GM12875 (cell line): ENCODE data around the gene HSD17B11.
"Not testable (repeated sequence)": the region's sequence is repeated elsewhere in the genome, so short reads cannot be mapped to it uniquely, and the experiment has no call there.

Source experiments
- H3K4me3 ChIP-seq: one replicate; pipeline ENCODE4 v1.5.1; 2011; ENCODE audit warnings: low read depth, low read length, control low read depth
- TF ChIP-seq, protein P1 (sequence below): IDR thresholded peaks from 2 replicates; pipeline ENCODE4 v1.5.1; 2011; ENCODE audit warnings: low read depth, mild to moderate bottlenecking, control low read depth, inconsistent platforms, low read length, moderate library complexity, borderline replicate concordance; ENCODE audit not compliant: insufficient read depth

Gene HSD17B11

DNA sequence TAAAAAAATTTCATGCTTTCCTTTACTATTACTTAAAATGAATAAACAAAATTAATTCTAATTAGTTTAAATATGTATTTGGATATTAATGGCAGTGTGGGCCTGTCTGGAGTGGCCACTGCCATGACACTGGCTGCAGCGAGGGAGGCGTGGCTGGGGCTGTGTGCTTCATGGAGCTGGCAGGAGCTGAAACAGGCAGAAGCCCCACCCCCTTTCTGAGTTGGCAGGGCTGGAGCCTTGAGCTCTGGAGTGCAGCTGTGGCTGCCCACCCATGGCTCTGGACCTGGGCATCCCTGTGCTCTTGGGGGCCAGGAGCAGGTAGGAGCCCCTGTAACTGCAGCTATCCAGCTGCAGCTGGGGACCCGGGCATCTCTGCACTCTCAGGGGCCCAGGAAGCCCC, 8.2 kb upstream of the HSD17B11 start:
- TF ChIP-seq, protein P1, sequence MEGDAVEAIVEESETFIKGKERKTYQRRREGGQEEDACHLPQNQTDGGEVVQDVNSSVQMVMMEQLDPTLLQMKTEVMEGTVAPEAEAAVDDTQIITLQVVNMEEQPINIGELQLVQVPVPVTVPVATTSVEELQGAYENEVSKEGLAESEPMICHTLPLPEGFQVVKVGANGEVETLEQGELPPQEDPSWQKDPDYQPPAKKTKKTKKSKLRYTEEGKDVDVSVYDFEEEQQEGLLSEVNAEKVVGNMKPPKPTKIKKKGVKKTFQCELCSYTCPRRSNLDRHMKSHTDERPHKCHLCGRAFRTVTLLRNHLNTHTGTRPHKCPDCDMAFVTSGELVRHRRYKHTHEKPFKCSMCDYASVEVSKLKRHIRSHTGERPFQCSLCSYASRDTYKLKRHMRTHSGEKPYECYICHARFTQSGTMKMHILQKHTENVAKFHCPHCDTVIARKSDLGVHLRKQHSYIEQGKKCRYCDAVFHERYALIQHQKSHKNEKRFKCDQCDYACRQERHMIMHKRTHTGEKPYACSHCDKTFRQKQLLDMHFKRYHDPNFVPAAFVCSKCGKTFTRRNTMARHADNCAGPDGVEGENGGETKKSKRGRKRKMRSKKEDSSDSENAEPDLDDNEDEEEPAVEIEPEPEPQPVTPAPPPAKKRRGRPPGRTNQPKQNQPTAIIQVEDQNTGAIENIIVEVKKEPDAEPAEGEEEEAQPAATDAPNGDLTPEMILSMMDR, result no peak
- no peak overlapping the region for H3K4me3 ChIP-seq

DNA sequence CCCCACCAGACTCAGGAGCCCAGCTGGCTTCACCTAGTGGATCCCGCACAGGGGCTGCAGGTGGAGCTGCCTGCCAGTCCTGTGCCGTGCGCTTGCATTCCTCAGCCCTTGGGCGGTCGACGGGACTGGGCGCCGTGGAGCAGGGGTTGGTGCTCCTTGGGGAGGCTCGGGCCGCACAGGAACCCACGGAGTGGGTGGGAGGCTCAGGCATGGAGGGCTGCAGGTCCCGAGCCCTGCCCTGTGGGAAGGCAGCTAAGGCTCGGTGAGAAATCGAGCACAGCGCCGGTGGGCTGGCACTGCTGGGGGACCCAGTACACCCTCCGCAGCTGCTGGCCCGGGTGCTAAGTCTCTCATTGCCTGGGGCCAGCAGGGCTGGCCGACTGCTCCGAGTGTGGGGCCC, 4.9 kb upstream of the HSD17B11 start:
- H3K4me3 ChIP-seq, result not testable (repeated sequence)

DNA sequence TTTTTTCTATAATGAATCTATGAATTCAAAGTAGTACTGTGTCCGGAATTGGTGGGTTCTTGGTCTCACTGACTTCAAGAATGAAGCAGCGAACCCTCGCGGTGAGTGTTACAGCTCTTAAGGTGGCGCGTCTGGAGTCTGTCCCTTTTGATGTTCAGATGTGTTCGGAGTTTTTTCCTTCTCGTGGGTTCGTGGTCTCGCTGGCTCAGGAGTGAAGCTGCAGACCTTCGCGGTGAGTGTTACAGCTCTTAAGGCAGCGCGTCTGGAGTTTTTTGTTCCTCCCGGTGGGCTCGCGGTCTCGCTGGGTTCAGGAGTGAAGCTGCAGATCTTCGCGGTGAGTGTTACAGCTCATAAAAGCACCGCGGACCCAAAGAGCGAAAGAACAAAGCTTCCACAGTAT, 4.1 kb upstream of the HSD17B11 start:
- H3K4me3 ChIP-seq, result not testable (repeated sequence)

DNA sequence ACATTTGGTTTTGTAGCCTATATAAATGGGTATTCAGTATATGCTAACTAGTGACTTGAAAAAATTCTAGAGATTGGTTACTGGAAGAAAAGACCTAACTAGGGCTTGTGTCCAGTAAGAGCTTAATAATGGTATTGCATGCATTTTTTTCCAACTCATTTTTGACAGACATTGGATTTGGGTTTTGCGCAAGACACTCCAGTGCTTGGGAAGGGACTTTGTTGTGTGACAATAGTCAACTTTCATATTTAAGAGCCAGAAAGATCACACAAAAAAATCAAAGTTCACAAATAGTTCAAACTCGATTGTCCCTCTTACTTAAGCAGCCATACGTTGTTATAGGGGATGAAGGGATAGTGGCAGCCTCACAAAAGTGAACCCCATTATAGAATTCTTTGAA, 1.2 kb upstream of the HSD17B11 start:
- TF ChIP-seq, protein P1, result no peak
- H3K4me3 ChIP-seq, result no peak overlapping the region

DNA sequence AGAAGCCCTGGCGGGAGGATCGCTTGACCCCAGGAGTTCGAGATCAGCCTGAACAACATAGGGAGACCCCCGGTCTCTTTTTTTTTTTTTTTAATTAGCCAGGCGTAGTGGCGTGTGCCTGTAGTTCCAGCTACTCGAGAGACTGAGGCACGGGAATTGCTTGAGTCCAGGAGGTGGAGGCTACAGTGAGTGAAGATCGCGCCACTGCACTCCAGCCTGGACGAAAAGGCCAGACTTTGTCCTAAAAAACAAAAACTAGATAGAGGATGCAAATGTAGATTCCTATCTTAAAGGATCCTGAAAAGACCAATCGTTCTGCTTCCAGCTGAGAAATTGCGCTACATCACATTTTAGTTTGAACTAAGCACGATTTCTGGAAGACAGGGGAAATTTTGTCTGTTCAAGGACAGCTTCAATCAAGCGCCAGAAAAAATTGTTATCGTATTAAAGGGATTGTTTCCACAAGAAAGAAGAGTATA, 627 bp upstream of the HSD17B11 start:
- TF ChIP-seq, protein P1, result no peak
- H3K4me3 ChIP-seq, result peak overlapping the region; percentile 66

DNA sequence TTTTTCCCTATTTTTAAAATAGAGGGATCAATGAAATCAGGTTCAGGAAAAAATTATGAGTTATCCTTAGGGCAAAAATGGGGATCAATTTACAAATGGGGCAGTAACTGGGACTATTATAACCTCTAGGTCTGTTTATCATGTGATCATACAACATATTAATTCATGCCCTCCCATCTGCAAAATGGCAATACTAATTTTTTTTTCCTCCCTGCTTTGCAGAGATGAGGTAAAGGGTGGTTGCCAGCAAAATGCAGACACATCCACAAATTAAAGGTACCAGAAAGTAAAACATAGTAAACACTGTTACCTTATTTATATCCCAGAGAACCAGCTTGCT, 467 bp downstream of the HSD17B11 start:
- peak overlapping the region; percentile 66 for H3K4me3 ChIP-seq
- TF ChIP-seq, protein P1, result no peak

DNA sequence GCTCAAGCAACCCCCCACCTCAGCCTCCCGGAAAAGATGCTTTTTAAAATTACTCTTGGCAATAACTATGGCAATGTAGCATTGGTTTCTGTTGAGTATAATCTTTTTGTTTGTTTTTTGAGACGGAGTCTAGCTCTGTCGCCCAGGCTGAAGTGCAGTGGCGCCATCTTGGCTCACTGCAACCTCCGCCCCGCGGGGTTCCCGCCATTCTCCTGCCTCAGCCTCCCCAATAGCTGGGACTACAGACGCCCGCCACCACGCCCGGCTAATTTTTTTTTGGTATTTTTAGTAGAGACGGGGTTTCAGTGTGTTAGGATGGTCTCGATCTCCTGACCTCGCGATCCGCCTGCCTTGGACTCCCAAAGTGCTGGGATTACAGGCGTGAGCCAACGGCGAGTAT, 933 bp downstream of the HSD17B11 start:
- H3K4me3 ChIP-seq, result peak overlapping the region; percentile 18

DNA sequence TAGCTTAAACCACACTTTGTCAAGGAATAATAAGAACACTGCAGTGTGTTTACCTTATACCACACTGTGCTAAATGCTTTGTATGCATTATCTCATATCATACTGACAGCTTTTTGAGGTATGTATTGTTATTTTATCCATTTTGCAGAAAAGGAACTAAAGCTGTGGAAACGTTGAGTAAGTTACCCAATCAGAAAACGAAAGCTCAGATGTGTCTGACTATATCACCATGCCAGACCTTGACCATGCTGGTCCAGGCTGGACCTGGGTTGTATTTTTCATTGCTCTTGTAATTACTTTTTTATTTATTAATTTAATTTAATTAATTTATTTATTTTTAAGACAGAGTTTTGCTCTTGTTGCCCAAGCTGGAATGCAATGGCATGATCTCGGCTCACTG, 2.1 kb downstream of the HSD17B11 start:
- TF ChIP-seq, protein P1, result no peak
- no peak overlapping the region for H3K4me3 ChIP-seq

DNA sequence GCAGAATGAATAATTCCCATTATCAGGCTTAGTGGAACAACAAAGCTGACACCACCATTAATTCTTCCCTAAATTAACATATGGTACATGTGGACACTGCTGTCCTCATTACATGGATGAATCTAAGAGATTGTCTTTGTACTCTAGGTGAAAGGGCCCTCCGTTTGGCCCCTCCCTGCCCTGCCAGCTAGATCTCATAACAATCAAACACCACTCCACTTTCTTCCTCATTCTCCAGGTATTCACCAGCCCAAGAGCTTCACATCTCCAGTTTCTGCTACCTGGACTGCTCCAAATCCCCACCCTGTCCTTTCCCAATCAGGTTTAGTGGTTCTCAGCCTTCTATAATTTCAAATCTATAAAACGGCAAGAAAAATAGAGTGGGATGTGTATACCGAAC, 3.8 kb downstream of the HSD17B11 start:
- H3K4me3 ChIP-seq, result no peak overlapping the region
- TF ChIP-seq, protein P1, result no peak

DNA sequence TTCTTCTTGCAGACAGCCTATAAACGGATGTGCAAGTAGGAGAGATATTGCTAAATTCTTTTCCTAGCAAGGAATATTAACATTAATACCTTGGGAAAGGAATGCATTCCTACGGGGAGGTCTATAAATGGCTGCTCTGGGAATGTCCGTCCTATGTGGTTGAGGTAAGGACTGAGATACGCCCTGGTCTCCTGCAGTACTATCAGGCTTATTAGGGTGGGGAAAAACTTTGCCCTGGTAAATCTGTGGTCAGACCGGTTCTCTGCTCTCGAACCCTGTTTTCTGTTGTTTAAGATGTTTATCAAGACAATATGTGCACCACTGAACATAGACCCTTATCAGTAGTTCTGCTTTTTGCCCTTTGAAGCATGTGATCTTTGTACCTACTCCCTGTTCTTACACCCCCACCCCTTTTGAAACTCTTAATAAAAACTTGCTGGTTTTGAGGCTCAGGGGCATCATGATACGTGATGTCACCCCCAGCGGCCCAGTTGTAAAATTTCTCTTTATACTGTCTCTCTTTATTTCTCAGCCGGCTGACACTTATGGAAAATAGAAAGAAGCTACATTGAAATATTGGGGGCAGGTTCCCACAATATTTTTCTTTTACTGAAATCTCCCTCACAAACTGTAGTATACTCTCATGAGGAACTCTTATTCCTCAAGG, 6.4 kb downstream of the HSD17B11 start:
- H3K4me3 ChIP-seq, result not testable (repeated sequence)
